H1 (cell line): Measurements from ENCODE around the gene SPATA7. TPM values are rescaled to one million over a fixed set of nuclear protein-coding genes. Genes with fewer than 3 reads are reported as not detected.

ENCODE experiments used
- RAD21 ChIP-seq, 2 experiments: IDR thresholded peaks in 1 of 2; conservative IDR thresholded peaks in 1 of 2; 2 replicates each; pipeline ENCODE4 v1.6.1; 2011; ENCODE audit warnings: low read depth in 2 of 2, low read length in 2 of 2, improper control_type of control experiment in 1 of 2, inconsistent platforms in 1 of 2, mild to moderate bottlenecking in 1 of 2, moderate library complexity in 1 of 2
- SIN3A ChIP-seq, 2 experiments: IDR thresholded peaks in 1 of 2; conservative IDR thresholded peaks in 1 of 2; 2 replicates each; pipeline ENCODE4 v1.6.1; 2011 to 2012; ENCODE audit warnings: low read length in 2 of 2, improper control_type of control experiment in 1 of 2, low read depth in 1 of 2, mild to moderate bottlenecking in 1 of 2
- SP4 ChIP-seq: IDR thresholded peaks from 2 replicates; pipeline ENCODE4 v1.6.1; 2012; ENCODE audit warnings: low read length, inconsistent platforms
- polyA plus RNA-seq, 7 experiments: library from polyadenylated mRNA; depleted of rRNA in 3 of 7; stranded (reverse) in 5 of 7; unstranded in 2 of 7; fragments of >200 nt in 5 of 7; fragments of 200-250 nt in 2 of 7; gene quantifications; 1 replicate in 5 of 7; 2 replicates in 1 of 7; 4 replicates in 1 of 7; pipeline versions ENCODE4 v1.2.1 to v1.2.3, GENCODE V29; 2011 to 2013; ENCODE audit warnings: missing spikeins in 2 of 7, mixed read lengths in 2 of 7
- total RNA-seq: library from RNA; stranded (reverse); fragmentation: NEBNext Ultra II Directional; extraction: Animal tissue kit (Norgen Biotek cat#: 25700); gene quantifications from 2 replicates; pipeline ENCODE4 v1.2.1, GENCODE V29; 2021

SPATA7 gene
- total and polyA plus RNA-seq, 2 of the 8 experiments (the other 6 are each of a cell fraction or from before 2014, with no cell fraction given): 3.8 to 6.7 TPM

GRCh38 chr14:88422919-88423650, 37.6 kb downstream of the SPATA7 start (continued):
- TF ChIP-seq RAD21 (IDR thresholded peaks at IDR 0.05 in 1 of 2, conservative IDR thresholded peaks at IDR 0.05 in 1 of 2; ENCODE audit: low read depth in 2 of 2, low read length in 2 of 2) (no peak), SIN3A (conservative IDR thresholded peaks at IDR 0.05 in 1 of 2, IDR thresholded peaks at IDR 0.05 in 1 of 2; ENCODE audit: low read depth in 1 of 2, low read length in 2 of 2) (no peak), SP4 (no peak)
- TF ChIP-seq, all 59 proteins: peak for 0
